GM12801 (cell line): ENCODE data around the gene DMD.

Experiments used
- CTCF ChIP-seq: IDR thresholded peaks from one replicate; pipeline ENCODE4 v1.5.1; 2011; ENCODE audit warnings: control low read depth; ENCODE audit not compliant: insufficient read length; ENCODE audit errors: extremely low read depth

The DMD gene

DNA sequence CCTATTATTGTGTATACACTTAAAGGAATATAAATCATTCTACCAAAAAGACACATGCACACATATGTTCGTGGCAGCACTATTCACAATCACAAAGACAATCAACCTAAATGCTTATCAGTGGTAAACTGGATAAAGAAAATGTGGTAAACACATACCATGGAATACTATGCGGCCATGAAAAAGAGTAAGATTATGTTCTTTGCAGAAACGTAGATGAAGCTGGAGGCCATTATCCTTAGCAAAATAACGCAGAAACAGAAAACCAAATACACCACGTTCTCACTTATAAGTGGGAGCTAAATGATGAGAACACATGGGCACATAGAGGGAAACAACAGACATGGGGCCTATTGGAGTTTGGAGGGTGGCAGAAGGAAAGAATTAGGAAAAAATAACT lies 593.2 kb downstream of the DMD start:
- no peak for TF ChIP-seq CTCF

GRCh38 chrX:32614707-32615106 lies 596.6 kb downstream of the DMD start:
- TF ChIP-seq CTCF, result no peak

DNA sequence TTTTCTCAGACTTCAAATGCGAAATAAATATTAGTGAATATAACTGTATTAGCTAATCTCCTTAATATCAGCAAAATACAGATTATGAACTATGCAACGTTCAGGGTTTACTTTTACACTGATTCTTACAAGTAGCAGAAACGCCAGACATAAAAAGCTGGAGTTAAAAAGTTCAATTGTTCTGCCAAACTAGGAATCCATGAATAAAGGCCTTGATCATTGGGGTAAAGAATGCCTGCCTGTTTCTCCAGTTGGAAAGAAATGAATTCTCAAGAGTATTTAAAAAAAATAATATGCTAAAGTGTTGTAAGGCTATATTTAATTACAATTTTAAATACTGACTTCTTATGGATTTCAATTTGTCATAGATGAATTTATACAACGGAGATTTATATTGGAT lies 612.2 kb downstream of the DMD start:
- no peak for TF ChIP-seq CTCF

DNA sequence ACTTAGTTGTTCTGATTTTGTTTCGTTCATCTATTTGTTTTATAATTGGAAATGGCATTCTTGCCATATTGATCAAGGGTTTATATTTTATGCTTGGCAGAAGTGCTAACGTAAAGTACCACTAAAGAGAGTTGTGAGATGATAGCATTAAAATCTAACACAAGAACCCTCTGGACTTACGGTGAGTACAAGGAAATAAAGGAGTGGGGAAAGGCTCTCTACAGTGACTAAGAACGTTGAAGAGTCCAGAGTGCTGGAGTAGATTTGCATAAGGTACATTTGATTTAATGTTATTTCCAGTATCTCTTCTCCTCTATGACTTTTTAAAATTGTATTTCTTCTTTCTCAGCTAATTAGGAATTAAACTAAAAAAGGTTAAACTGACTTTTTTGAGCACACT lies 612.6 kb downstream of the DMD start:
- no peak for TF ChIP-seq CTCF

DNA sequence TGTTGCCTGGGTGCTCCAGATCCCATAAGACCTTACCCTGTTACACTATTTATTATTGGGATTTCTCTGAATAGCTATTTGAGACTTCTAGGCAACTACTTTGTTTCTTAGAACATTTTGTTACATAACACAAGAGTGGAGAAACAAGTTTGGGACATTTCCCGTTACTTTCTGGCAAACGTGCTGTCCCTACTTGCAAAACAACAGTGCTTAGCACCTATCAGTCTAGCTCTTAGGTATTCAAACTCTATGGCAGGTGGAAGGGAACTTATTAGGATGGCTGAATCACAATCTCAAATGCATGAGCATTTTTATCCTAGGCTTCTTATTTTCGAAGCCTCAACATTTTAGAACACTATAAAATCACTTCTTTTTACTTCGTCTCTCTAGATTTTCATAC lies 613.6 kb downstream of the DMD start:
- no peak for TF ChIP-seq CTCF

DNA sequence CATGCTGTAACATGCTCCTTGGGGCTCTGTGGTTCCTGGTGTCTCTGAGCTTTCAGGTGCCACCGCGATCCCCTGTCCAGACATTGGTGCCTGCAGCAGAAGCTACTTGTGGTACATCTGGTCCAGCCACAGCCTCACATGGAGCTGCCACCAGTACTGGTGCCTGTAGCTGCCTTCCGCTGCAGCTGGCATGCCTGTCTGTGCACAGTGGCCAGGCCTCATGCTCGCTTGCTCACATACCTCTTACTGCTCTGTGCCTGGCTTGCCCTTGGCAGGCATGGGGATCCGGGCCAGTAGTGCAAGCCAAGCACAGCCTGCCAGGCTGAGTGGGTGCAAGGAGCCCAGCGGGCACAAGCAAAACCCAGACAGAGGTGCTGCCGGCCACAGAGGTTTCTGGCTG lies 618.6 kb downstream of the DMD start:
- TF ChIP-seq CTCF, result no peak

- no peak for TF ChIP-seq CTCF
These were observed 619.8 kb downstream of the DMD start for GRCh38 chrX:32591589-32591988.

- no peak for TF ChIP-seq CTCF
These were observed 628.6 kb downstream of the DMD start for GRCh38 chrX:32582729-32583128.
